ENCODE data around the gene S100PBP.

S100PBP gene

DNA sequence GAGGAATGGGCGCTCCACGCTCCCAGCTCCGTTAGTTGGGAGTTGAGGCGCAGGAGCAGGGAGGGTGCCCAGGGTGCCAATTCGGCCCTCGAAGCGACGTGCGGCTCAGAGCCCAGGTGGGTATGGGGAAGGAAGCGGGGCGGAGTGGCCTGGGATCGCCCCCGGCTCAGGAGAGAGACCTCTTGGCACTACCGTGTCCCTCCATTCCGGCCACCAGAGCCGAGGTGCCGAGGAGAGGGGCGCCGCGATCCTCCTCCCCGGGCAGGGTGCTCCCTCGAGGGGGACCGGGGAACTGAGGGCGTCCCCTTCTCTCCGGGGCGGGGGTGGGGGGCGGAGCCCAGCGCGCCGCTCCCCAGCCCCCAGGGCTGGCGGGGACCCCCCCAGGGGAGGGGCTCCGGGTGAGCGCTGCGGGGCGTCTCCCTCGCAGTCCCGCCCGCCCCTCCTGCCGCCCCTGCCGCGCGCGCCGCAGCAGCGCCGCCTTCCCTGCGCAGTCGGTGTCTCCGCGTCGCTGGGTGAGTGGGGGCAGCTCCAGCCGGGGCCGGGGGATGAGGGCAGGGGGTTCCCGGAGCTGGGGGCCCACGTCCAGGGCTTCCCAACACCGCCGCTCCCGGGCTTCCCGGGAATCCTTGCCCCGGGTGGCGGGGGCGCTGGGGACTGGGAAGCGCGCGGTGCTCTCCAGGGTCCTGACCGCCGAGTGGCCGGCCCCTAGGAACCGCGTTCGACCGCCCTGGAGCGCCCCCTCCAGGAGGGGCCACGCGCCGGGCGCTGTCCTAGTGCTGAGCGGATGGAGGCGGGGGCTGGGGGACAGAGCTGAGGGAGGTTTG is 68.8 kb downstream of the S100PBP start, which contains the start of gene HPCA:
HPCA (plus strand) TSS at position 488 of the 824 bp plus-strand sequence. CDS start 2,408 bp downstream, outside the sequence.
- no peak within 1 kb of the TSS for H3K14ac ChIP-seq (ENCODE audit: low read length in 2 of 2)
- no peak within 1 kb of the TSS for H2BK12ac ChIP-seq (ENCODE audit: low read length in 2 of 2)
- H4K91ac ChIP-seq (ENCODE audit: low read length): no peak within 1 kb of the TSS
- H3K36me3 ChIP-seq (ENCODE audit: control insufficient read depth in 1 of 2, insufficient read depth in 2 of 2, low read depth in 1 of 2, low read length in 2 of 2): no peaks in the 10 kb centered on the region
- no peak within 1 kb of the TSS for H3K27ac ChIP-seq (ENCODE audit: low read length, poor library complexity, severe bottlenecking)
- WGBS: 5% methylated on average over 48 of the region's 79 CpGs
- H3K9me3 ChIP-seq (ENCODE audit: control insufficient read depth, low read length): no peaks in the 10 kb centered on the region
- no peak within 1 kb of the TSS for H4K8ac ChIP-seq (ENCODE audit: low read length)
- no peaks in the 10 kb centered on the region for H3K79me1 ChIP-seq (replicated peaks; ENCODE audit: low read length, poor library complexity, severe bottlenecking)
- peak within 1 kb of the TSS; percentile 55 for H3K4me2 ChIP-seq (ENCODE audit: low read length, poor library complexity, severe bottlenecking)
- DNase-seq: peak; percentile 71
- H3K4ac ChIP-seq (ENCODE audit: low read depth in 1 of 2, low read length in 2 of 2): no peak within 1 kb of the TSS
- no peak within 1 kb of the TSS for H2AFZ ChIP-seq (ENCODE audit: low read depth, low read length)
- no peak within 1 kb of the TSS for H2BK5ac ChIP-seq (ENCODE audit: low read depth, low read length, poor library complexity, severe bottlenecking)
- H2BK15ac ChIP-seq (ENCODE audit: low read depth, poor library complexity, severe bottlenecking): no peak within 1 kb of the TSS
- no peak within 1 kb of the TSS for H3K4me3 ChIP-seq (ENCODE audit: insufficient read depth in 1 of 2, low read depth in 1 of 2, low read length in 2 of 2)
- peaks cover 7% of the 10 kb centered on the region for H3K4me1 ChIP-seq (ENCODE audit: control insufficient read depth, insufficient read depth, low read depth, low read length)
- H3K27me3 ChIP-seq (ENCODE audit: control insufficient read depth in 1 of 2, insufficient read depth in 1 of 2, low read length in 2 of 2): peaks cover 69 to 85% of the 10 kb centered on the region in 2 experiments
- no peak within 1 kb of the TSS for H3K9ac ChIP-seq (ENCODE audit: low read length)
- H3K23ac ChIP-seq (ENCODE audit: low read length in 2 of 2): peak within 1 kb of the TSS in 1 of 2 experiments; percentile 46
- H2AK5ac ChIP-seq (ENCODE audit: low read length, severe bottlenecking): no peak within 1 kb of the TSS
- no peak within 1 kb of the TSS for H3K18ac ChIP-seq (ENCODE audit: low read depth in 1 of 2, low read length in 2 of 2)
- H2BK120ac ChIP-seq (ENCODE audit: low read depth, low read length): no peak within 1 kb of the TSS

- Histone ChIP-seq H2BK120ac (ENCODE audit: low read depth, low read length) (no peak overlapping the region), H3K23ac (ENCODE audit: low read length in 2 of 2) (no peak overlapping the region), H2AFZ (ENCODE audit: low read depth, low read length) (no peak overlapping the region), H3K4me3 (ENCODE audit: insufficient read depth in 1 of 2, low read depth in 1 of 2, low read length in 2 of 2) (no peak overlapping the region), H3K9ac (ENCODE audit: low read length) (no peak overlapping the region), H3K9me3 (ENCODE audit: control insufficient read depth, low read length) (no peaks in the 10 kb centered on the region), H3K4ac (ENCODE audit: low read depth in 1 of 2, low read length in 2 of 2) (no peak overlapping the region), H2AK5ac (ENCODE audit: low read length, severe bottlenecking) (no peak overlapping the region), H2BK12ac (ENCODE audit: low read length in 2 of 2) (no peak overlapping the region), H2BK5ac (ENCODE audit: low read depth, low read length, poor library complexity, severe bottlenecking) (no peak overlapping the region), H2BK15ac (ENCODE audit: low read depth, poor library complexity, severe bottlenecking) (no peak overlapping the region), H3K27me3 (ENCODE audit: control insufficient read depth in 1 of 2, insufficient read depth in 1 of 2, low read length in 2 of 2) (peaks cover 76 to 85% of the 10 kb centered on the region in 2 experiments), H3K18ac (ENCODE audit: low read depth in 1 of 2, low read length in 2 of 2) (no peak overlapping the region), H3K79me1 (replicated peaks; ENCODE audit: low read length, poor library complexity, severe bottlenecking) (no peaks in the 10 kb centered on the region), H4K91ac (ENCODE audit: low read length) (no peak overlapping the region), H4K8ac (ENCODE audit: low read length) (no peak overlapping the region), H3K36me3 (ENCODE audit: control insufficient read depth in 1 of 2, insufficient read depth in 2 of 2, low read depth in 1 of 2, low read length in 2 of 2) (no peaks in the 10 kb centered on the region), H3K4me1 (ENCODE audit: control insufficient read depth, insufficient read depth, low read depth, low read length) (peaks cover 7% of the 10 kb centered on the region), H3K4me2 (ENCODE audit: low read length, poor library complexity, severe bottlenecking) (no peak overlapping the region), H3K27ac (ENCODE audit: low read length, poor library complexity, severe bottlenecking) (no peak overlapping the region), H3K14ac (ENCODE audit: low read length in 2 of 2) (no peak overlapping the region)
- 54% methylated on average over 19 of the region's 19 CpGs for whole genome bisulfite sequencing
- DNase-seq: no peak
These were observed 69.5 kb downstream of the S100PBP start for GRCh38 chr1:32886828-32887414.

DNA sequence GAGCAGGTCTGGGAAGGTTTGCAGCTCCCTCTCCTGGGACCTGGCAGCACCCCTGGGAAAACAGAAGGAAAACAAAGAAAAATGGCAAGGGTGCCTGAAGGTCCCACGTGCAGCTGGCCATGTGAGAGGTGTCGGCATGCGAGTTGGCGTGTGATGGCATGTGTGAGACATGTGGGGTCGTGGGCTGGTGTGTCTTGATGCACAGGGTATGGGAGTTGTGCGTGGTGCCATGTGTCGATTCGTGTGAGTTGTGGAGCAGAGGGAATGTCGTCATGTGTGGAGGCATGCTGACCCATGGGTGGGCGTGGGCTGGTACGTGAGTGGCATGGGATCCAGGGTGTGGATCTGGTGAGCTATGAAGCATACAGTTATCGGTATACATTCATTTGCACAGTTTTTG is 70.2 kb downstream of the S100PBP start:
- Histone ChIP-seq H3K23ac (ENCODE audit: low read length in 2 of 2) (no peak overlapping the region), H3K4ac (ENCODE audit: low read depth in 1 of 2, low read length in 2 of 2) (no peak overlapping the region), H3K9me3 (ENCODE audit: control insufficient read depth, low read length) (no peaks in the 10 kb centered on the region), H3K4me1 (ENCODE audit: control insufficient read depth, insufficient read depth, low read depth, low read length) (peaks cover 10% of the 10 kb centered on the region), H2AK5ac (ENCODE audit: low read length, severe bottlenecking) (no peak overlapping the region), H3K18ac (ENCODE audit: low read depth in 1 of 2, low read length in 2 of 2) (no peak overlapping the region), H3K79me1 (replicated peaks; ENCODE audit: low read length, poor library complexity, severe bottlenecking) (no peaks in the 10 kb centered on the region), H2BK120ac (ENCODE audit: low read depth, low read length) (no peak overlapping the region), H3K9ac (ENCODE audit: low read length) (no peak overlapping the region), H2AFZ (ENCODE audit: low read depth, low read length) (no peak overlapping the region), H3K4me2 (ENCODE audit: low read length, poor library complexity, severe bottlenecking) (no peak overlapping the region), H3K27me3 (ENCODE audit: control insufficient read depth in 1 of 2, insufficient read depth in 1 of 2, low read length in 2 of 2) (peaks cover 83 to 87% of the 10 kb centered on the region in 2 experiments), H4K91ac (ENCODE audit: low read length) (no peak overlapping the region), H2BK12ac (ENCODE audit: low read length in 2 of 2) (no peak overlapping the region), H2BK15ac (ENCODE audit: low read depth, poor library complexity, severe bottlenecking) (no peak overlapping the region), H3K27ac (ENCODE audit: low read length, poor library complexity, severe bottlenecking) (no peak overlapping the region), H2BK5ac (ENCODE audit: low read depth, low read length, poor library complexity, severe bottlenecking) (no peak overlapping the region), H3K14ac (ENCODE audit: low read length in 2 of 2) (no peak overlapping the region), H4K8ac (ENCODE audit: low read length) (no peak overlapping the region), H3K36me3 (ENCODE audit: control insufficient read depth in 1 of 2, insufficient read depth in 2 of 2, low read depth in 1 of 2, low read length in 2 of 2) (no peaks in the 10 kb centered on the region), H3K4me3 (ENCODE audit: insufficient read depth in 1 of 2, low read depth in 1 of 2, low read length in 2 of 2) (no peak overlapping the region)
- 87% methylated on average over 11 of the region's 12 CpGs for WGBS
- DNase-seq: no peak

DNA sequence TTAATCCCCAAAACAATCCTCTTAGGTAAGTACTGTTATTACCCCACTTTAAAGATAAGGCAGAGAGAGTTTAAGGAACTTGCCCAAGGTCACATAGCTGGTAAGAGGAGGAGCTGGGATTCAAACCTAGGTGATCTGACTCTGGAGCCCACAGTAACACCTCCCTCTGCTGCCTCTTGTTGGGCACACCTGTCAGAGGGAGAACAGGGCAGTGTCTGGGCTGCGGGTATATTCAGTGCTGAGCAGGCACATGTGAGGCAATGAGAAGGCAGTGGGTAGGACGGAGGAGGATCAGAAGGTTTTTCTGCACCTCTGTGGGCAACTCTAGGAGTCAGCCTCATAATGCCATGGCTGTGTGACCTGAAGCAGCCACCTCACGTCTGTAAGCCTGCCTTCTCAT is 70.7 kb downstream of the S100PBP start:
- Histone ChIP-seq H3K4ac (ENCODE audit: low read depth in 1 of 2, low read length in 2 of 2) (no peak overlapping the region), H4K8ac (ENCODE audit: low read length) (no peak overlapping the region), H2BK12ac (ENCODE audit: low read length in 2 of 2) (no peak overlapping the region), H3K79me1 (replicated peaks; ENCODE audit: low read length, poor library complexity, severe bottlenecking) (no peaks in the 10 kb centered on the region), H3K4me3 (ENCODE audit: insufficient read depth in 1 of 2, low read depth in 1 of 2, low read length in 2 of 2) (no peak overlapping the region), H2AFZ (ENCODE audit: low read depth, low read length) (no peak overlapping the region), H2BK5ac (ENCODE audit: low read depth, low read length, poor library complexity, severe bottlenecking) (no peak overlapping the region), H2BK120ac (ENCODE audit: low read depth, low read length) (no peak overlapping the region), H3K27ac (ENCODE audit: low read length, poor library complexity, severe bottlenecking) (no peak overlapping the region), H3K9ac (ENCODE audit: low read length) (no peak overlapping the region), H3K36me3 (ENCODE audit: control insufficient read depth in 1 of 2, insufficient read depth in 2 of 2, low read depth in 1 of 2, low read length in 2 of 2) (no peaks in the 10 kb centered on the region), H3K14ac (ENCODE audit: low read length in 2 of 2) (no peak overlapping the region), H3K27me3 (ENCODE audit: control insufficient read depth in 1 of 2, insufficient read depth in 1 of 2, low read length in 2 of 2) (peaks cover 85 to 92% of the 10 kb centered on the region in 2 experiments), H3K9me3 (ENCODE audit: control insufficient read depth, low read length) (no peaks in the 10 kb centered on the region), H3K23ac (ENCODE audit: low read length in 2 of 2) (no peak overlapping the region), H3K4me2 (ENCODE audit: low read length, poor library complexity, severe bottlenecking) (no peak overlapping the region), H3K18ac (ENCODE audit: low read depth in 1 of 2, low read length in 2 of 2) (no peak overlapping the region), H2AK5ac (ENCODE audit: low read length, severe bottlenecking) (no peak overlapping the region), H4K91ac (ENCODE audit: low read length) (no peak overlapping the region), H2BK15ac (ENCODE audit: low read depth, poor library complexity, severe bottlenecking) (no peak overlapping the region), H3K4me1 (ENCODE audit: control insufficient read depth, insufficient read depth, low read depth, low read length) (peaks cover 14% of the 10 kb centered on the region)
- no peak for DNase-seq
- 79% methylated on average over 3 of the region's 3 CpGs for WGBS
